Nucleus accumbens (tissue), 56 donors: ENCODE results near the gene PLG.
"Not testable (repeated sequence)": the region's sequence is repeated elsewhere in the genome, so short reads cannot be mapped to it uniquely, and the experiment has no call there.

Source experiments
- DNase-seq, 56 donors: peaks; one replicate each; lab custom pipeline; 2025; lab: John Stamatoyannopoulos, UW

The PLG gene

GRCh38 chr6:160697826-160698225 lies 4.2 kb upstream of the PLG start:
- no peak for DNase-seq

- DNase-seq = not testable (repeated sequence)
Measured at GRCh38 chr6:160704688-160705087, 2.6 kb downstream of the PLG start.

- DNase-seq = not testable (repeated sequence)
Measured at GRCh38 chr6:160708993-160709392, 6.9 kb downstream of the PLG start.

GRCh38 chr6:160714731-160715316 lies 12.8 kb downstream of the PLG start:
- DNase-seq = no peak

GRCh38 chr6:160730911-160731310 lies 28.9 kb downstream of the PLG start:
- DNase-seq = no peak

GRCh38 chr6:160733050-160733646 lies 31.1 kb downstream of the PLG start:
- DNase-seq = peak in 26 of 56 donors; percentile 1 to 48 (median 12)

- no peak for DNase-seq
Measured at GRCh38 chr6:160734627-160735026, 32.6 kb downstream of the PLG start.

GRCh38 chr6:160735523-160735922 lies 33.5 kb downstream of the PLG start:
- no peak for DNase-seq

- DNase-seq = no peak
Measured at GRCh38 chr6:160737934-160738333, 35.9 kb downstream of the PLG start.

- no peak for DNase-seq
Measured at GRCh38 chr6:160739955-160740354, 37.9 kb downstream of the PLG start.

GRCh38 chr6:160741012-160741411 lies 39.0 kb downstream of the PLG start:
- not testable (repeated sequence) for DNase-seq

GRCh38 chr6:160742090-160742489 lies 40.0 kb downstream of the PLG start:
- DNase-seq = no peak

GRCh38 chr6:160750276-160750689 lies 48.2 kb downstream of the PLG start:
- no peak for DNase-seq

- DNase-seq = not testable (repeated sequence)
Measured at GRCh38 chr6:160753211-160753610, 51.2 kb downstream of the PLG start.

GRCh38 chr6:160755165-160755564 lies 53.1 kb downstream of the PLG start:
- DNase-seq = no peak

- DNase-seq = no peak
Measured at GRCh38 chr6:160756021-160756420, 54.0 kb downstream of the PLG start.

GRCh38 chr6:160756871-160757270 lies 54.8 kb downstream of the PLG start:
- DNase-seq = no peak

- no peak for DNase-seq
Measured at GRCh38 chr6:160764847-160765246, 62.8 kb downstream of the PLG start.

GRCh38 chr6:160765412-160765811 lies 63.4 kb downstream of the PLG start:
- no peak for DNase-seq

GRCh38 chr6:160766657-160766988 lies 64.6 kb downstream of the PLG start:
- peak in 2 of 56 donors; percentile 2 to 3 for DNase-seq

- peak in 51 of 56 donors; percentile 2 to 84 (median 50) for DNase-seq
Measured at GRCh38 chr6:160766989-160767646, 65.1 kb downstream of the PLG start.

GRCh38 chr6:160767647-160768019 lies 65.6 kb downstream of the PLG start:
- no peak for DNase-seq
